Right ventricle myocardium inferior (tissue), 1 donor: ENCODE results near the gene TP53I11. TPM values are rescaled to one million over a fixed set of nuclear protein-coding genes. Genes with fewer than 3 reads are reported as not detected.
A peak's percentile ranks its signal among the peaks of the same experiment; 100 is the strongest.

ENCODE experiments used
- ATAC-seq: fragments of 200-7000 bp; cut with Tn5 transposase; one replicate; pipeline ENCODE4 v1.9.1; 2020; ENCODE audit warnings: mild to moderate bottlenecking, moderate library complexity
- DNase-seq: peaks from one replicate; pipeline ENCODE4 v3.0.0; 2021; ENCODE audit errors: missing footprints
- intact Hi-C: fragments of 100-400 bp; cut with DNase I; formaldehyde crosslinking; loops from one replicate; pipeline ENCODE4 v1.11.0; 2022
- total RNA-seq: library from RNA; stranded (reverse); fragmentation: NEBNext Ultra II Directional; extraction: Animal tissue kit (Norgen Biotek cat#: 25700); gene quantifications from one replicate; pipeline ENCODE4 v1.2.1, GENCODE V29; 2021
- donor health status: DM: no; HTN: yes; CAD: no; lungs with severe emphysema.

TP53I11 gene
- total RNA-seq, 1 donor from 2014 or later: 59.1 TPM

DNA sequence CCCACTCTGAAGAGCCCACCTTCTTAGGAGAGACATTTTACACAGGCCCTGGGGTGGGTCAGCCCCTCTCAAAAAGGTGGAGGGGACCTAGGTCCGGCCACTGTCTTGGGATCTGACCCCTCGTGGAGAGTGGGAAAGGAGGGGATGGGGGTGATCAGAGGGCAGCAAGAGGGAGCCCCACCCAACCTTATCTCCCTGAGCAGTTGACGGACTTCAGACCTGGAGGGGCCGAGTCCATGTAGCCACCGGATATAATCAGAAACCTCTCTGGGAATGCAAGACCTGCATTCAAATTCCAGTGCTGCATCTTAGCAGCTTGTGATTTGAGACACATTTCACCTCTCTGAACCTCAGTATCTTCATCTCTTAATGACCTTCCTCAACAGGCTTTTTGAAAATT is 44.0 kb downstream of the TP53I11 start:
- intact Hi-C loops: no loop called here
- no peak for ATAC-seq
- DNase-seq: peak; percentile 4

- peak; percentile 9 for DNase-seq
- no peak for ATAC-seq
- intact Hi-C loops: no loop called here
These were observed 45.4 kb downstream of the TP53I11 start for GRCh38 chr11:44905131-44905866.

GRCh38 chr11:44904261-44905020 is 46.2 kb downstream of the TP53I11 start:
- ATAC-seq (no peak), DNase-seq (peak; percentile 48)
- intact Hi-C loops: no loop called here

GRCh38 chr11:44903518-44903917 is 47.2 kb downstream of the TP53I11 start:
- intact Hi-C loops: no loop called here
- no peak for DNase-seq
- ATAC-seq: no peak

DNA sequence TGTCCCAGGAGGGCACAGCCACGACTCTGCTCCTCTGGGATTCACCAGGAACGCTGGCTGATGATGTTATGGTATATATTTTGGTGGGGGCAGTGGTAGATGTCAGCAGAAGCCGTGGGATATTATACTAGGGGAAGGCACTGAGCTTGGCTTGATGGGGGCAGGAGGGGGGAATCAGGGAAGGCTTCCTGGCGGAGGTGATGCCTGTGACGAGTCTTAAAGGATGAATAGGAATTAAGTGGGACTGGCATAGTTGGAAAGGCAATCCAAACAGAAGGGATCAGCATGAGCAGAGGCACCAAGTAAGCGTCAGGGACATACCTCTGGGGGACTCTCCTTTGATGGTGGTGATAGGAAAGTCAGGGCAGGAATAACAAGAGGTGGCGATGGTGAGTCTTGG is 47.6 kb downstream of the TP53I11 start:
- ATAC-seq (no peak), DNase-seq (no peak)
- intact Hi-C loops: no loop called here

DNA sequence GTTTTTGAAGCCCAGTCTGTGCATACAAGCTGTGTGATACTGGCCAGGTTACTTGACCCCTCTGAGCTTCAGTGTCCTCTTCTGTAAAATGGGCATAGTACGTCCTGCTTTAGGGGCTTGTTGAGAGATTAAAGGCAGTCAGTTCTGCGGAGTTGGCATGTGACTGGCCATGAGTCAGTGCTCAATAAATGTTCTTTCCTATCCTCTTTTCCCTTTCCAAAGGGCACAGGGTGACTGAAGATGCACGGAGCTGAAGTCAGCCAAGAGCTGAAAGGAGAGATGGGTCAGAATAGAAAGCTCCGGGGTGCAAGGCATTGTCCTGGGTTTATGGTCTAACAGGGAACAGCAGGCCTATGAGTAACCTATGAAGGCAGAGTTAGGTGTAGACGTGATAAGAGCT is 48.9 kb downstream of the TP53I11 start:
- intact Hi-C loops: no loop called here
- no peak for ATAC-seq

DNA sequence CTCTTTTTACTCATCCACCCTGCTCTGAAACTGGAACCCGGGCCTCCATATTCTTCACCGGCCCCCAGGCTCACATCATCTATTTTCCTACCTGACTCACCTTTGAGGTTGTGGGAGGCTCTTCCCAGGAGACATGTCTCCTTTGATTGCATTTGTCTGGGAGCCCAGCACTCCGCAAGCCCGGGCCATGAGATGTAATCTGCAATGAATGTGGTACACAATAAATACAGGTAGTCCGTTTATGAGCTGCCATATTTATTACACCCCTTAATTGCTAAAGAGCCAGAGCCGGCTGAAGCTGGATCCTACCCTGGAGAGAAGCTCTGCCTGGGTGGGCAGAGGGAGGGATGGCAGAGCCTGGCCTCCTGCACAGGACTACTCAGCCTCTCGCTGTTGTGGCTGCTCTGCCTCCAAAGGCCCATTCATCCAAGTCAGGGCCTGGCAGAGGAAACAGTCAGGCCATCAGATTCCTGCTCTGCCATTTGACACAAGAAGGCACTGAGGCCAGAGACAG is 49.5 kb downstream of the TP53I11 start:
- DNase-seq (peak; percentile 51), ATAC-seq (no peak)
- intact Hi-C loops: no loop called here

More for the DNA sequence above, 48.9 kb downstream of the TP53I11 start:
- no peak for DNase-seq

- DNase-seq (peak; percentile 42), ATAC-seq (no peak)
These were observed 50.7 kb downstream of the TP53I11 start for GRCh38 chr11:44899959-44900358.

GRCh38 chr11:44893846-44894617 is 56.7 kb downstream of the TP53I11 start:
- DNase-seq: peak; percentile 75
- intact Hi-C loops: loop anchor here (1.0 to 5.0 kb wide), 3 partner anchors 122 to 273 kb away; no protein-coding TSS in a partner anchor
- peak; percentile 89 for ATAC-seq

More at GRCh38 chr11:44899959-44900358, 50.7 kb downstream of the TP53I11 start:
- intact Hi-C loops: no loop called here

DNA sequence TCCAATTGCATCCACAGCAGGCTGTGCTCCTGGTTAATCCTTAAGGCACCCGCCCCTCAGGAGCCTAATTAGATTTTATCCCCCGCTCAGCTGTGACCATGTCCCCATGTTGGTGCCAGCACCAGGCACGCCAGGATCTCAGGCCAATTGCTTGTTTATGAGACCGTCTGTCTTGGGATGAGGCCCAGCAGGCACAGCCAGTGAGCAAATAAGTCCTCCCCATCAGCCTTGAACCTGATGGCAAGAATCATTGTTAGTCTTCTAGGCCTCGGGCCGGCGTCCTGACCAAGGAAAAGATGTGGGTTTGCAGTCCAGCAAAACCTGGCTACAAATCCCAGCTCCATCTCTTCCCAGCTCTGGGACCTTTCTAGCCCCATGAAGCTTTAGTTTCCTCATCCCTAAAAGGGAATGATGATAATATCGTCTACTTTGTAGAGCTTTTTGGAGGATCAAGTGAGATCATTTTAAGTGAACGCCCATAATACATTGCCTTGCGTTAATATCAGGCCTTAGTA is 57.3 kb downstream of the TP53I11 start:
- DNase-seq: no peak
- ATAC-seq: peak; percentile 25
- intact Hi-C loops: loop anchor here (5.0 kb wide), 1 partner anchor 121 kb away; no protein-coding TSS in a partner anchor

DNA sequence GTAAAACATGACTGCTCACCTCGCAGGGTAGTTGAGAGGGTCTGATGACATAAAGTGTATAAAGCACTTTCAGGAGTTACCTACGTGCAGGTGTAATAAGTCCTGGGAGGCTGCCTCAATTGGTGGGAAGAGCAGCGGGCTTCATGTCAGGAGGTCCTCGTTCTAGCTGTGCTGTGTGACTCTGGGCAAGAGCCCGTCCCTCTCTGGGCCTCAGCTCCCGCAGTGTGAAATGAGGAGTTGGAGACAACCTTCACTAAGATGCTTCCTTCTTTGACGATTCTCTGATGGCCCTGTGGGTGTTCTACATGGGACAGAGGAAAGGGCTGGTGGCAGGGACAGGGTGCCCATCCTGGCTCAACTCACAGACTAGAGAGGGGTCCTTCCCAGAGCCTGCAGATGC is 57.8 kb downstream of the TP53I11 start:
- intact Hi-C loops: loop anchor here (5.0 kb wide), 1 partner anchor 121 kb away; no protein-coding TSS in a partner anchor
- DNase-seq (no peak), ATAC-seq (no peak)

DNA sequence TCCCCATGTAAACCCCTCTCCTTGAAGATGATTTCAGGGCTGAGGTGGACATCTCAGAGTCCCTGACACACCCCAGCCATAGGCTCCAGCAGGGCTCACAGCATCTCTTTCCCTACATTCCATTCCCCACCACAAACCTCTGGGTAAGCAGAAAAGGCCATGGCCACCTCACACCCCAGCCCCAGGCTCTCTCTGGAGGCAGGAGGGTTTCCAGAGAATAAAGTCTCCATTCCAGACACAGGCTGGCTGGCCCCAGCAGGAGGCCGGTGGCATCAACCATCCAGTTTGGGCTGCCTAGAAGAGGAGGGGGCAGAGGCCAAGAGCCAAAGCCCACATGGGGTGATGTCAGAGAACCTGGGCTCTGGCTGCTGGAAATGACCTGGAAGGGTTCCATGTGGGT is 61.4 kb downstream of the TP53I11 start:
- no peak for ATAC-seq
- intact Hi-C loops: no loop called here
- no peak for DNase-seq

DNA sequence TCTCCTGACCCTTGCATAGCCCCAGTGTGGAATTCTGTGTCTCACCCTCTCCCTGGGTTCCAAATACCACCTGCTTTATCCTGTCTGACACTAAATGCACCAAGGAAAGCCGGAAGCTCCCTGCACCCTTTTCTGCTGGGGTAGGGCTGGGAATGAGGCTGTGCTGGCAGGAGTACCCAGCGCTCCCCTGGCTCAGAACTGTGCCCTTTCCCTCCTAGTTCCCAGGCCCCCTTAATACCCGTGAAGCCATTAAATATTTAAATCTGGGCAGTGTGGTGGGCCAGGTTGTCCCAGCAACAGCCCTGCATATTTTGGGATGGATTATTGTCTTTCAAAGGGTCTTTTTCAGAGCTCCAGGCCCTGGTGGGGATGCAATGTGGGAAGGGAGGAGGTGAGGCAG is 63.0 kb downstream of the TP53I11 start:
- DNase-seq (no peak), ATAC-seq (no peak)
- intact Hi-C loops: no loop called here

GRCh38 chr11:44886790-44887140 is 63.9 kb downstream of the TP53I11 start:
- ATAC-seq (no peak), DNase-seq (no peak)
- intact Hi-C loops: no loop called here

DNA sequence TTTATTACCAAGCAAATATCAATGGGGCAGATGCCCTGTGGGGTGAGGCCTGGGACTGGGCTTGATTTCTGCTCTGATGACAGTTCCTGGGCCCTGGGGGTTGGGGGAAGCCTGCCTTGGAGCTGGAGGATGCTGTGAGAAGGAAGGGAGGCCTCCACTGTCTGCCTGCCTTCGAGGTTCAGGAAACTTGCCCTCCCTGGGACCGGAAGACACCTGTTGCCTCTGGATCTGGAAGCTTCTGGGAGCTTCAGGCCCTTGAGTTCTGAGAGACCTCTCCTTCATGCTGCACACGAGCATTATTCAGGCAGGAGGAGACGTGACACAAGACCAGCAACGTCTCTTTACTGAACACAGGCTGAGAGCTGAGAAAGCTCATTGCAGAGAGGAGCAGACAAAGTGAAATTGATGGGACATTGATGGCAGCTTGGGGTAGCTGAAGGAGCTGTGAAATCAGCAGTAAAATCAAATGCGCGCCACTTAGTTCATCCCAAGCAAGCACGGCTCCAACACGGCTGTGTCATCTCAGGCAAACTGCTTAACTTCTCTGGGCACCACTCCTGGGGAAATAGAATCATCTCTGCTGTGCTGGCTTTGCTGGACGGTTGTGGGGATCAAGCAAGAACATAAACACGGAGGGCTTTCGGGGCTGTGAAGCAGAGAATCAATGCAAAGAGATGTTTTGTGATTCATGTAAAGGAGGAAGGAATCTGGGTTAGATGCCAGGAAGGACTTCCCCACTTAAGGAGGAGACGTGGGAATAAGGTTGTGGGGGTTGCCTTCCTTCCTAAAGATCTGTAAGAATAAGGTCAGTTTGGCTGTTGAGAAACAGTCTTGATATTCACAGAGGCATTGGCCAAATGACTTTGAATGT is 64.5 kb downstream of the TP53I11 start:
- intact Hi-C loops: no loop called here
- ATAC-seq (no peak), DNase-seq (no peak)

DNA sequence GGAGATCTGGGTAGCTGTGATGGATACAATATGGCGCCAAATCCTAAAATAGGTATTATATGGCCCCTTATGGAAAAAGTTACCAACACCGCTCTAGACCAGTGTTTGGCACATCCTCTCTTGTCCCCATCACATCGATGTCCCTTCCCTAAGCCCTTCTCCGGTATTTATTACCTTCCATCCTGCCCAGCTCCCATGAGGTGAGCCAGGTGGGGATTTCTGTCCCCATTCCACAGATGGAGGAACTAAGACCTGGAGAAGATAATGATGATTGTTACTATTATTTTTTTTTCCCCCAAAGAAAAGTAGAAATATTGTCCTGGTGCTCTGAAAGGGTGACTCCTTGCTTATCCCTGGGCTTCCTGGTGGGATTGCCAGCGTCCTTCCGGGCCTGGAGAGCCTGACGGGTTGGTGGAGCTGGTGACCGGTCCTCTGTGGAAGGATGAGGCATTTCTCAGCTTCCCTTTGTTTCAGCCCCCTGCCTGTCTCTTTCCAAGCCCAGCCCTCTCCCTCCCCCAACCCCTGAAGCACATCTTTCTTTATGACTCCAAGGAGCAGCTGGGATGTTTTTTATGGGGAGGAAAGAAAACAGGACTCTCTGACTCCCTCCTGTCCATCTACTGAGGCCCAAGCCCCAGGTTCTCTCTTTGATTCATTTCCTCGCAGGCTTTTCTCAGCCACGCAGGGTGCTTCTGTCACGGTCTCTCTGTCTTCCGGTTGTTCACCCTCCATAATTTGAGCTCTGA is 65.4 kb downstream of the TP53I11 start:
- ATAC-seq: no peak
- intact Hi-C loops: no loop called here
- peak; percentile 2 for DNase-seq

- no peak for ATAC-seq
- intact Hi-C loops: no loop called here
- DNase-seq: peak; percentile 57
These were observed 66.6 kb downstream of the TP53I11 start for GRCh38 chr11:44884056-44884455.
